ENCODE measurements around the gene CAPN9.

CAPN9 gene

DNA sequence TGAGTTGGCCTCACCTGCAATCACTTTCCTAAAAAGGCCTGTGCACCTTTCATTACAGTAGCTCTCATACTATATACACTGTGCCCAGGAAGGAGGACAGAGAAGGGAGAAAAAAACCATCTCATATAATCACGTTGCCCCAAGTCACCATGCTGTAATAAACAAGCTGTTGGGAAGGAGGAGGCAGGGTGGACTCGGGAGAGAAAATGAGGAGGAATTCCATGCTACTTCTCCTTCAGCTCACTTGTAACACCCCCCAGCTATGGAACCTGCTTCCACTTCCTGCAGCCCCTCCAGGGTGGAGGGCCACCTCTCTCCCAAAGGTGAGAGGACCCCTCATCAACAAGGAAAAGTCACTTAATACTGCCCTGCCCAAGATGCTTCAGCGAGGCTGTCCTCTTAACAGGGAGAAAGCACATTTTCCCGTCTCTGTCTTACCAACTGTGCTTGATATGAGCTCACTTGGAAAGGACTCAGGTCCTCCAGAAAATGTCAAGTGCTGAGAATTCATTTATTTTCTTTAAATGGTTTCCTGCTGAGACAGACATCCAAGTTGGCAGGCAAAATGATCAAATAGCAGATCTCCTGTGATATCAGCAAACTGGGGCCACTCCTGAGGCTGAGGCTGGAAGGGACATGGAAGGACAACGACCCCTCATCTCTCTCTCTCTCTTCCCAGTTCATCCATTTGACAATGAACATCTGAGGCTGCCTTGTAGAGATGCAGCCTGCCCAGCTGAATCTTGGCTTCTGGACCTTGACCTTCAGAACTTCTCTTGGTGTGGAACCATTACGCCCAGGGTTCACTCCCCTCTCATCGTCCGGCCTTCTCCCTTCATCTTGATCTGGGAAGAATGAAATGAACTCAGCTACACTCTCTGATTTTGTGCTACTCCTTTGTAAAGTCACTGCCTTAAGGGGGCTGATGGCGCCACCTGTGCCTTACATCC lies 54.0 kb downstream of the CAPN9 start:
- no peak for FAIRE-seq

- no peak for FAIRE-seq
These were observed 57.2 kb downstream of the CAPN9 start for GRCh38 chr1:230804396-230804795.

DNA sequence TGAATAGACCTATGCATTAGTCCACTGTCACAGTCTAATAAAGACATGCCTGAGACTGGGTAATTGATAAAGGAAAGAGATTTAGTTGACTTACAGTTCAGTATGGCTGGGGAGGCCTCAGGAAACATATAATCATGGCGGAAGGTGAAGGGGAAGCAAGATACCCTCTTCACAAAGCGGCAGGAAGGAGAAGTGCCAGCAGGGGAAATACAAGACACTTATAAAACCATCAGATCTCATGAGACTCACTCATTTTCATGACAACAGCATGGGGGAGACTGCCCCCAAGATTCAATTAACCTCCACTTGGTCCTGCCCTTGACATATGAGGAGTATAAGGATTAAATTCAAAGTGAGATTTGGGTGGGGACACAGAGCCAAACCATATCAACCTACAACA lies 59.4 kb downstream of the CAPN9 start:
- no peak for FAIRE-seq

DNA sequence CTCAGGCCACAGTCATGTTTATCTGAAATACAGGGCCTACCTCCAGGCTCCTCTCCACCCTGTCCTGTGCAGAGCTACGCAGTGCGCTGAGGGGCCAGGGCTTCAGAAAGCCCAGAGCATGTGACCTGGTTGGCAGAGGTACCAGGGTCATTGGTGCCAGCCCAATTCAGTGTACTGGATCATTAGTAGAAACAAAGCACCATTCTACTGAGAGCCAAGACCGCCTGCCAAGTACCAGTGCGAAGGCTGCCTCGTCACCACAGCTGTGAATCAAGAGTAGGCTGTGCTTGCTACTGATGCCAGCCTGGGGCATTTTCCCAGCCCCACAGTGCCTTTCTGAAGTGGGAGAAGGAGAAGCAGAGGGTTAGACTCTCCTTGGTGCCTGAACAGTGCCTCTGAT lies 59.8 kb downstream of the CAPN9 start:
- no peak for FAIRE-seq

DNA sequence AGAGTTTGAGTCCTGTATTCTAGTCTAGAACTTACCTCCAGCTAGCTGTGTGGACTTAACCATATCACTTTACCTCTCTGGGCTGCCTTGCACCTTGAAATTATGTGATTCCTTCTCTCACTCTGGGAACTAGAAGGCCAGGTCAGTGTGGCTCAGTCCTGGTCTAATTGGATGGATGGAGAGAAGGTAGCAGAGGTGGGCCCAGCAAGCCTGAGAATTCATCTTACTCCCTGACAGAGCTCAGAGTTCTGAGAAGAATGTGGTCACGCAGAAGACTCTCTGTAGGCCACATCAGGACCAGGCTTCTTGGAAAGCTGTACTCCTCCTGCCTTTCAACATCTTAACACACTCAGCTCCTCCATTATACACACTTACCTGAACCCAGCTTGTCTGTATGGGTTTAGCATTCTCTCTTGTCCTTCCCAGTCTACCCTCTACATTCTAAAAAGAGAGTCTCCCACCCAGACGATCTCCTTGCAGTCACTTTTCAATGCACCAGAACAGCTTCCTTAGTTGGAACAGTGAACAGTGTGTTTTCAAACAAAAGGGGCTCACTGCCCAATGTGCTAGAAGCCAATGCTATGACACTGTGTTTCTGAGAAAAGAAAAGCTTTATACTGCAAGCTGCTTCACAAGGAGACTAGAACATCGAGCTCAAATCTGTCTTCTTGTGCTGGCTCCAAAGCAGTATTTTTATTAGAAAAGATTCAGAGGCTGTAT lies 60.5 kb downstream of the CAPN9 start:
- no peak for FAIRE-seq

DNA sequence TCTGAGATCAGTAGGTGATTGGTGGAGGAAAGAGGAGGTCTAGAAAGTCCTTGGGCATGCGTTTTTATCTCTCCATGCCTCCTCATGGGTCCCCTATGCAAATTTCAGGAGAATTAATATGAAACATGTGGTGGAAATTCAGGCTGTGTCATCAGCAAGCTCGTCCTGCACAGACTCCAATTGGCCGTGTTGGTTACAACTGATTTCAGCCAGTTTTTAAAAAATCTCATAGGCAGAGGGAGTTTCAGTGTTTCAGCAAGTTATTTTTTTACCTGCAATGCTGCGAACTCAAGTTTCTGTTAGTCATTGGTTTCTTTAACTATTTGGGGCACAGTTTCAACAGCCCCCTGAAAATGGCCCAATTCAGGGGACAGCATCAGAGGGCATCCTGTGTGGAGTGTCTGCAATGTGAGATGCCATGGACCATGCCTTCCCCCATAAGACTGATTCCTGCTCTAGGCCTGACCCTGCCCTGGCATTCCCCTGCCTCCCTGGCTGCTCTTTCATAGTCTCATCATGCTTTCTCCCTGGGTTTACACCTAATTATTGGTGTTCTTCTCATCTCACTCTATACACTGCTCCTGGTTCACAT lies 61.2 kb downstream of the CAPN9 start:
- FAIRE-seq: no peak

DNA sequence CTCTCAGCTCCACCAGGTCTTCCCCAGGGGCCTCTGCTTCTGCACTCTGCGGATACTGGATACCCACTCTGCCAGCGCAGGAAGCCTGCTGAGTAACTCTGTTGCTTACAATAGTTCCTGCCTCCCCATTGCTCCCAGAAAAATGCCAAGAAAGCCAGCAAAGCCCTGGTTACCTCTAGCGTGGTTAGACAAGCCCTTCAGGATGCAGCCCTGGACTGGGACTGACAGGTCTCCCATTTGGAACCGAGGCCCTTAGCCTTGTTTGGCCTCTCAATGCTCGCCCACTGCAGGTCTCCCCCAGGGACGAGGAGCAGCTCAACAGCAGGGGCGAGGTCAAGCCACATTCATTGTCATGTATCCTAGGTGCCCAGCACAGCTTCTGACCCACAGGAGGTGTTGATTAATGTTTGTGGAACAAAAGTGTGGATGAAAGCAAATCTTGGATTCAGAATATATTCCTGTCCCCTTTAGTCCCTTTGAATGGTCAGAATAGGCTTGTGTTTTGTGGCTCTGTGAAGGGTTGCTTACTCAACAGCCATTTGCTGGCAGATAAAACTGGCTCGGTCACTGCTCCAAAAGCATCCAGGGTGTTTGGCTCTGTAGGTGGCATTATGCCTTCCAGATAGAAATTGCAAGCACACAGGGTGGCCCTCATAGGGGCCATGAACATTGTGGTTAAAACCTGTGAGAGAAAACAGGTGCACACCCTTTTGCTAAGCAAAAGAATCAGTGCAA lies 62.2 kb downstream of the CAPN9 start:
- no peak for FAIRE-seq

GRCh38 chr1:230812568-230812967 lies 65.4 kb downstream of the CAPN9 start:
- FAIRE-seq: no peak

- no peak for FAIRE-seq
These were observed 67.9 kb downstream of the CAPN9 start for GRCh38 chr1:230814949-230815692.

DNA sequence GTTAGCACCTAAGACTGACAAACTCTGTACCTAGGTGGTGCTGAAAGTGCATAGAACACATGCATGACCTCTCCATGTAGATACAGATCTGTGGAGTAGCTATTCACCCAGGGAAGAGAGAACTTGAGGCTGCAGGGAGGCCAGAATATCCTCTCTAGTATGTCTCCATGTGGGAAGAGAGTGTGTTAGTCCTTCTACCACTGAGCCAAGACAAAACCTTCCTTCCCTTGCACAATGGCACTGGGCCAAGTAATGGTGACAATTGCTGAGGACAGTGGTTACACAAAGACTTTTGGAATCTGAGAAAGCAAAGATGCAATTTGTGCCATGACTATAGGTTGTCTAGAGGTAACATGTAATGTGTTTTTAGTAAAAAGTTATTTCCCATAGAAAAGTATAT lies 68.8 kb downstream of the CAPN9 start:
- FAIRE-seq: no peak

GRCh38 chr1:230818367-230818766 lies 71.2 kb downstream of the CAPN9 start:
- no peak for FAIRE-seq

DNA sequence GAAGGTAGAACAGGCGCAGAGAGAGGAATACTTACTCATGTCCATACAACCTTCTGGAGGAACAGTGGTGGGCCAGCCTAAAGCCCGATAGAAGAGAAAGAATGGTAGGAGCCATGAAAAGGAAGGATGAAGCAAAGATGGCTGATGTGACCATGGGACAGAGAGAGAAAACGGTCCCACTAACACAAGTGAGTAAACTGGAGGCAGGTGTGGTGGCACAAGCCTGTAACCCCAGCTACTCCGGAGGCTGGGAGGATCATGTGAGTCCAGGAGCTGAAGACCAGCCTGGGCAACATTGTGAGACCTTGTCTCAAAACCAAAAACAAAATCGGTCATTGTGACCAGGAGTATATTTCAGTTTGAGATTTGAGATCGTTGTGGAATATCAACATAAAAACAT lies 71.7 kb downstream of the CAPN9 start:
- FAIRE-seq: no peak

GRCh38 chr1:230819976-230820375 lies 72.8 kb downstream of the CAPN9 start:
- FAIRE-seq: no peak

DNA sequence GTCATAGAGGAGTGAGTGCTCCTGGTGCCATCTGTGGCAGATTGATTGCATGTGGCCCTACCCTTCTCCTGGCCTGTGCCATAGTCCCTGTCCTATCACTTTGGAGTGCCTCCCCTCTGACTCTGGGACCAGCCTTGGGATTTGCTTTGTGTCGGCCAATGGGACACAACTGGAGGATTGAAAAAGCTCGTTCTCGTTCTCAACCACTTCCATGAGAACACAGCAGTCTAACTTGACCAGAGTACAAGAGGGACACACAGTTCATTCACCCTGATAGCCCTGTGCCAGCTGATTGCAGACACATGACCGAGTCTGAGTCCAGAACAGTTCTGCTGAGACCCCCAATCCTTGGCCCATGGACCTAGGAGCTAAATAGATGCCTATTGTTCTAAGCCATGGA lies 73.4 kb downstream of the CAPN9 start:
- FAIRE-seq: no peak

- no peak for FAIRE-seq
These were observed 74.2 kb downstream of the CAPN9 start for GRCh38 chr1:230821346-230821745.

- no peak for FAIRE-seq
These were observed 74.9 kb downstream of the CAPN9 start for GRCh38 chr1:230822092-230822581.

DNA sequence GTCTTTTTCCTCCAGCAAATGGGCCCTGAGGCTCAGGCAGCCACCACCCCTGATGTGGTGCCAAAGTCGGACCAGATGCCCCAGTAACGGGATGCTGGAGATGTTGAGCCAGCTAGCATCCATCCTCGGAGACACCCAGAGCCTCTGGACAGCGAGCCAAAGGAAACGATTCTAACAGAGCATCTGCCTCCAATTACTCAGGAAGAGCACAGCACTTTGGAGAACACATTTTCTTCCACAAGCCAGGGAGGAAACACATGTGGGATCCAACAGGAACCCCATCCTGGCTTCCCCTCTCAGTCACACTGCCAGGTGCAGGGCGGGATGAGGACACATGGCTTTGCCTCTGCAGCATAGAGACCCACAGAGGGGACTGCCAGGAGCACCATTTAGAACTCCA lies 76.2 kb downstream of the CAPN9 start:
- no peak for FAIRE-seq

DNA sequence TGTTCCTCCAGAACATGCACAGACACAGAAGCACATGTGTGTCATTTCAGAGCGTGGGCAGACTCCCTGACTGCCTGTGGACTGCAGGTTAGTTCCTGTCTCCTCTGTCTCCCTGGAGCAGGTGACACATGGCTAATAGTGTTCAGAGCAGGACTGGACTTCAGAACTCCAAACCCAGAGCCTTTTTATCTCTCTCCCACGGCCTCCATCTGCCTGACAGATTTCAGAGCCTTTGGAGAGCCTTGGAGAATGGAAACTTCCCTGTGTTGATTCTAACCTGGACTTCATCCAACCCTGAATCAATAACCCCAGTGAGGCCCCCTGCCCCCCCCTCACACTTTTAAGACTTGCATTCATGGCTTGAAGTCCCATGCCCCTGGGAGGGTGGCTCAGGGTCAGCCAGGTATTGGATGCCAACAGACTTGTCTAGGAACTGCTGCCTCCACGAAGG lies 76.8 kb downstream of the CAPN9 start:
- FAIRE-seq: no peak

DNA sequence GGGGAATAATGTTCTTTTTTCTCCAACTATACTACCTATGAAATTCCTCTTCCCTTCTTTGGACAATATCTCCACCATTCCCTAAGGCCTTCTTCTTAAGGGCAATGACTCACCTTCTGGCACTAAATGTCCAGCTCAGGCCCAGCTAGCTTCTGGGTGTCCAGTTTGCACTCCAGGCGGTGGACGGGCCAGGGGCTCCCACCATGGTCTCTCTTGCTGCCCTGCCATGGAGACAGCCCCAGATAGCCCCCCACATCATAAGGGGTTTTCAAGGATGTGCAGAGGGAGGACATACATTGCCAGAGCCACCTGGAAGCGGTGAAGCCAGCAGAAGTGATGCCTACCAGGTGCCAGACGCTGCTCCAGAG lies 77.3 kb downstream of the CAPN9 start:
- FAIRE-seq: no peak

DNA sequence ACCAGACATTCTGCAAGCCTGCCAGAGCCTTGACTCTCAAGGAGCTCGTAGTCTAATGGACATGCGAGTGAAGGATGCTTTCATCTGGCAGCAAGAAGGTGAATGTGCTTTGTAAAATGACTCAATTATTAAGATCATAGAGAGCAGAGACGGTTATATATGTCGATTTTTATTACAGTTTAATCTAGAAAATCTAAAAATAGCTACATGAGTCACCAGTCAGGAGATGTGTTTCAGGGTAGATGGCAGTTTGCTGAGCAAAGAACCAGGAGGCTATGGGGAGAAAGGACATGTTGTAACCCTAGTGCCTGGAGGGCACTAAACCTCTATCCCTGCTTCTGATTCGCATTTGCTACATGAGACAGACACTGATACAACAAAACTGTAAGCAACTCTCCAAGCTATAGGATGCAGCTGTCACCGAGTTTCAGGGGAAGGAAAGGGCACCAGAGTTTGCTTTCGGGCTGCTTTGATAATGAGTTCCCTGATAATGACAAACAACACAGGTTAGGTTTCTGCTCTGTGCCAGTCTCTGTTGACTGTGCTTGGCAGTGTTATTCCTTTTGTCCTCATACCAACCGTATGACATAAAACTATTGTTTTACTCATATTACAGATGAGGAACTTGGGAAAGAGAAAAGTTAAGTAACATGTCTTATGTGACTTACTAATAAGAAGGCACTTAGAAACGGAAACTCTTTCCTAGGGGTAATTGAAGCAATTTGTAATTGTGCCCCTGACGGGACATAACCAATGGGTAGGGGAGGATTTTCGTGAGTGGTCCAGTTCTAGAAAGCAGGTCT lies 77.9 kb downstream of the CAPN9 start:
- no peak for FAIRE-seq

DNA sequence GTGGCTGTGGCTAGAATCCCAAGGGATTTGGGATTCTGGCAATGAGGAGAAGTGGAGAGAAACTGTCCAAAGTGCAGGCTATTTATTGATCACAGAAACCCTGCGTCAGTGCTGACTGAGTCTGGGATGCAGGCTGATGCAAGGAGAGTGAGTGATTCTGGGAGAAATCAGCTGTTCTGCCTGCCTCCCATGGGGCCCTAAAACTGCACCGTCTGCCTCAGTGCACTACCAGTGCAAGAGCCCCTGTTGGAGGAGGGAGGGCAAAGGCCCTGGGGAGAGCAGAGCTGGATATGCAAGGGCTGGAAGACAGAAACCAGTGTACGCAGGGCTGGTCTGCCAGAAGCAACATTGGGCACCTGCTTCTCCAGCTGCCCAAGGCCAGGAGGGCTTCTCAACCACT lies 78.6 kb downstream of the CAPN9 start:
- no peak for FAIRE-seq

Measured in endometrium (tissue), 2 donors.